ENCODE data around the gene OR4N2.
"Not testable (repeated sequence)": the region's sequence is repeated elsewhere in the genome, so short reads cannot be mapped to it uniquely, and the experiment has no call there.

DNA sequence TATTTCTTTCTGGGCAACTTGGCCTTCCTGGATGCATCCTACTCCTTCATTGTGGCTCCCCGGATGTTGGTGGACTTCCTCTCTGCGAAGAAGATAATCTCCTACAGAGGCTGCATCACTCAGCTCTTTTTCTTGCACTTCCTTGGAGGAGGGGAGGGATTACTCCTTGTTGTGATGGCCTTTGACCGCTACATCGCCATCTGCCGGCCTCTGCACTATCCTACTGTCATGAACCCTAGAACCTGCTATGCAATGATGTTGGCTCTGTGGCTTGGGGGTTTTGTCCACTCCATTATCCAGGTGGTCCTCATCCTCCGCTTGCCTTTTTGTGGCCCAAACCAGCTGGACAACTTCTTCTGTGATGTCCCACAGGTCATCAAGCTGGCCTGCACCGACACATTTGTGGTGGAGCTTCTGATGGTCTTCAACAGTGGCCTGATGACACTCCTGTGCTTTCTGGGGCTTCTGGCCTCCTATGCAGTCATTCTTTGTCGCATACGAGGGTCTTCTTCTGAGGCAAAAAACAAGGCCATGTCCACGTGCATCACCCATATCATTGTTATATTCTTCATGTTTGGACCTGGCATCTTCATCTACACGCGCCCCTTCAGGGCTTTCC, 24.2 kb downstream of the OR4N2 start:
- not testable (repeated sequence) for TF ChIP-seq CTCF, POLR2A (IDR thresholded peaks at IDR 0.05)
